Nucleus accumbens (tissue), 56 donors: ENCODE results near the gene RBCK1.

Source experiments
- DNase-seq, 56 donors: peaks; one replicate each; lab custom pipeline; 2025; lab: John Stamatoyannopoulos, UW

The RBCK1 gene

GRCh38 chr20:396619-397431, 11.3 kb upstream of the RBCK1 start:
- no peak for DNase-seq

DNA sequence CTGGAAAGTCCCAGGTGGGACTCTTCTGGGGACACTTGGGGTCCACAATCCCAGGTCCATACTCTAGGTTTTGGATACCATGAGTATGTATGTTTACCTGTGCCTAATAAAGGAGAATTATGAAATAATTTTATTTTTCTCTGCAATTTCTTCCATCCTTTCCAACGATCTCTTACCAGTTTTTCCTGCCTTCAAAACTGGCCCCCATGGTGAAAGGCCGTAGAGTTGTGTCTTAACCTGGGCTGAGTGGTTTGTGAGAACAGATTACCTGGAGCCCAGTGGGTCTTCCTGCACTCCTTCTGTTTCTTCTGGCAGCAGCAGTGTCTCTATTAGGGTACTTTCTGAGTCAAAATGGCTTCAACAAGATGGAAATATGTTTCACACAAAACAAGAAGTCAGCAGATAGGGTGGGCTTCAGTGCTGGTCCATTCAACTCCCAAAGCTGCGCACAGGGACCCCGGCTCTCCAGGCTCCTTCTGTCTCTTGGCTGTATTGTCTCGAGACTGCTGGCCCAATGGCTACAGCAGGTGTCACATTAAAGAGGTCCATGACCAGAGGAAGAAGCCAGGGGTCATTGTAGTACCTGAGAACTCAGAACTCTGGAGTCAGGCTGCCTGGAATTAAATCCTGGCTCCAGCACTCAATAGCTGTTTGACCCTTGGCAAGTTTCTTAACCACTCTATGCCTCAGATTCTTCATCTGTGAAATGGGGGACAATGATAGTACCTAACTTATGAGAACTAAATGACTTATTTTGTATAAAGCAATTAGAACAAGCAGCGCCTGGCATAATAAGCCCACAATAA, 10.5 kb upstream of the RBCK1 start:
- DNase-seq, result no peak

GRCh38 chr20:399182-399707, 8.9 kb upstream of the RBCK1 start:
- DNase-seq, result no peak

GRCh38 chr20:400128-400453, 8.0 kb upstream of the RBCK1 start:
- no peak for DNase-seq

DNA sequence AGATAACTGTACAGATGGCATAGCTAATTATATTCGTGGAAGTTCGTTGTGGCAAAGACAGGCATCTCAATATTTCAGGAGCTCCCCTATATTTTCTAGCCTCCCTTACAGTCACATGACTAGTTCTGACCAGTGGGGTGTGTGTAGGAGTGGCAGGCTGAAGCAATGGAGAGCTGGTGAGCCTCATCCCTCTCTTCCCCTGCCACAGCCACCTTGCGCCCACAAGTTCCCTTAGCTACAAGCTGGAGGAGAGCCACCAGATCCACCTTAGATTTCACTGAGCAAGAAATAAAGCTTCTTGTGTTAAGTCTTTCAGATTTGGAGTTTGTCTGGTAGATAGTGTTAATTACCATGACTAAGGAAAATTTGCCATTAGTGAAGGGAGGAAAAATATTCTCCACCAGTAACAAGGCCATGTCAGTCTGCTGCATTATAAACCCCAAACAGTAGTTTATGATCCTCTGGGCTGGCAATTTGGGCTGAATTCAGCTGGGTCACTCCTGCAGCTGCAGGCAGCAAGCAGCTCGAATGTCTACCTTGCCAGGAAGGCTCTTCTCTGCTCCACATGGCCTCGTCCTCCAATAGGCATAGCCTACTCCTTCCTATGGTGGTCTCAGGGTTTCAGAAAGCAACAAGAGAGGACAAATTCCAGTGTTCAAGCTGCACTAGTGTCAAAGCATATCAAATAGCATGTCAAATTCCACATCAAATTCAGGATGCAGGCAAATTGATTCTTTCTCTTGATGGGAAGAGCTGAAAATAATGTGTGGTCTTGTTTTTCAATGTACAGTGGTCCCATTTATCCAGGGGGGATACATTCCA, 7.4 kb upstream of the RBCK1 start:
- DNase-seq, result peak in 3 of 56 donors; percentile 2 to 6 (median 4)

DNA sequence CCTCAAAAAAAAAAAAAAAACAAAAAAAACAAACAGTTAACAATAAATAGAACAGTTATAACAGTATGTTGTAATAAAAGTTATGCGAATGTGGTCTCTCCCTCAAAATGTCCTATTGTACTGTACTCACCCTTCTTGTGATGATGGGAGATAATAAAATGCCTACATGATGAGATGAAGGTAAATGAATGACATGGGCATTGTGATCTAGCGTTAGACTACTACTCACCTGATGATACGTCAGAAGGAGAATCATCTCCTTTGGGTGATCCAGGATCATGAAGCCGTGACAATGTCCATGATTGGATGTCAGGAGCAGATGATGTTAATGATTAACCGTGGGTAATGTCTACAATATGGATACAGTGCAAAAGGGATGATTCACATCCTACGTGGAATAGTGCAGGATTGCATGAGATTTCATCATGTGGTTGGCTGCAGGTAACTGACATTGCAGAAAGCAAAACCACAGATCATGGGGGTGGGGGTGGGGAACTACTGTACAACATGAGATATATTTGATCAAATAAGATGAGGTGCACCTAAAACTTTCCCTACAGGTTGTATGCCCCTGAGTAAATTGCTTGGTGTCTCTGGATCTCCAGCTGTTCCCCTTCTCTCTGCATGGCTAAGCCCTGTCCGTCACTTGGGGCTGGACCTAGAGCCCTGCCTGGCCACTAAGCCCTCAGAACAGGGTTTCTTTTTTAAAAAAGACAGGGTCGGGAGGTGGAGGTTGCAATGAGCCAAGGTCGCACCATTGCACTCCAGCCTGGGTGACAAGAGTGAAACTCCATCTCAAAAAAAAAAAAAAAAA, 6.2 kb upstream of the RBCK1 start:
- DNase-seq, result no peak

DNA sequence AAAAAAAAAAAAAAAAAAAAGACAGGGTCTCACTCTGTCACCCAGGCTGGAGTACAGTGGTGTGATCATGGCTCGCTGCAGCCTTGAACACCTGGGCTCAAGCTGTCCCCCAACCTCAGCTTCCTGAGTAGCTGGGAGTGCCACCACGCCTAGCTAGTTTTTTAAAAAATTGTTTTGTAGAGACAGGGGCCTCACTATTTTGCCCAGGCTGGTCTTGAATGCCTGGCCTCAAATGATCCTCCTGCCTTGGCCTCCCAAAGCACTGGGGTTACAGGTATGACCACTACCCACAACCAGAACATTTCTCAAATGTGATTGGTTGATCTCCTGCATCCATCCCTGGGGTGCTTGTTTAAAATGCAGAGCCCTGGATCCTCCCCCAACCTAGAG, 5.6 kb upstream of the RBCK1 start:
- no peak for DNase-seq

DNA sequence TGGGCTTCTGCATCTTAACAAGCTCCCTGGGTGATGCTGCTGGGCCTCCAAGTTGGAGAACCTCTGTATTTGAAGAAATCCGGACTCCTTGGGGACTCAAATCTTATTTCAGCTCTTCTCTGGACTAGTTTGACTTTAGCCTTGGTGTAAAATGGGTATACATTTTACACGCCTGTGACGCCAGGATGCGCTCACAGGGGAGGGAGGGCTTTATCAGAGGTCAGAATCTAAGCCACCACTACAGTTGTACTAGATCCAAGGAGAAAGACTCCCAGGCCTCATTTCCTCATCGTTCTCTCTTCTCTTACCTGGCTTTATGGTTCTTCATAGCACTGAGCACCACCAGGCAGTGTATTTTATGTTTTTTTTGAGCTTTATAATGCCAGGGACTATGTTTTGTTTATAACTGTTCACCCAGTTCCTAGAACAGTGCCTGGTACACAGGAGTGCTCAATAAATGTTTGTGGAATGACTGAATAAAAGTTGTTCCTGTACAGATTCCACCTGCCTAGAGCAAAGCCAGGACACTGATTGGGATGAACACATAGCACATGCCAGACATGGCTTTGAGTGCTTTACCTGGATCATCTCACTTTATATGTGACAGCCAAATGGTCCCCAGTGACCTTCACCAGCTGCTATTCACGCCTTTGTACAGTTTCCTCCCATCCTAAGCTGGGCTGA, 5.1 kb upstream of the RBCK1 start:
- no peak for DNase-seq

- DNase-seq, result no peak
Observed at GRCh38 chr20:403582-403957, 4.5 kb upstream of the RBCK1 start.

- DNase-seq, result no peak
Observed at GRCh38 chr20:404088-404487, 4.0 kb upstream of the RBCK1 start.

GRCh38 chr20:406200-407132, 1.6 kb upstream of the RBCK1 start:
- DNase-seq, result no peak

- DNase-seq, result peak in 41 of 56 donors; percentile 13 to 89 (median 71)
Observed at GRCh38 chr20:407133-407952, 756 bp upstream of the RBCK1 start.

DNA sequence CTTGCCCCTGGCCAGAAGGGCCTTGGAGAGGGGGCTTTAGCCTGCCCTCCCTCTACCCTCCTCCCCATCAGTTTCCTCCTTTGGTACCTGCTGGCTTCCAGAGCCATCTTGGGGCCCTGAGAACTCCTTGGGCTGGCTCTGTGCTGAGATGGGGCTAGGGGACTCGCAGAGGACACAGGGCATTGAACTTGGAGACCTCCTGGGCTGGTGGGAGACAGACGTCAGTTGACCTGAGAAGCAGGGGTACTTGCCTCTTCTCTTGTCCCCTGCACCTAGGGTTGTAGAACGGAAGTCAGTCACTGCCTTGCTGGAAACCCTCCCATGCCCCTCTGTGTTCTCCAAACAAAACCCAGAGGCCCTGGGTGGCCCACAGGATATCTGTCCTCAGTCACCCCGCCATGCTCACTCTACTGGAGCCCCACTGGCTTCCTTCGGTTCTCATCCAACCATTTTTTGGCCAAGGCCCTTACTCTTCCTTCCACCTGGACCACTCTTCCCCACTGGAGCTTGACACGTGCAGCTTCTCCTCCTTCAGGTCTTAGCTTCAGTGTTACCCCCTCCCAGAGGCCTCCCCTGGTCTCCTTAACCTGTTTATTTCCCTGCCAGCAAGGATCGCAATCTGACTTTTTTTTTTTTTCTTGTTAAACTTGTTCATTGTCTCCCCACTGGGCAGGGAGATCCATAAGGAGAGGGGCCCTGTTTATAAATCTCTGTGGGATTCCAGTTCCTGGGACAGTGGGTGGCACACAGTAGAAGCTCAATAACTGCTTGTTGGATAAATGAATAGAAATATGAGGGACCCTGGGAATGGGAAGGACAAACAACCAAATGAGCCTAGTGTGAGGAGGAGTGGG, 971 bp downstream of the RBCK1 start:
- no peak for DNase-seq

- DNase-seq, result no peak
Observed at GRCh38 chr20:409697-410559, 1.8 kb downstream of the RBCK1 start.

DNA sequence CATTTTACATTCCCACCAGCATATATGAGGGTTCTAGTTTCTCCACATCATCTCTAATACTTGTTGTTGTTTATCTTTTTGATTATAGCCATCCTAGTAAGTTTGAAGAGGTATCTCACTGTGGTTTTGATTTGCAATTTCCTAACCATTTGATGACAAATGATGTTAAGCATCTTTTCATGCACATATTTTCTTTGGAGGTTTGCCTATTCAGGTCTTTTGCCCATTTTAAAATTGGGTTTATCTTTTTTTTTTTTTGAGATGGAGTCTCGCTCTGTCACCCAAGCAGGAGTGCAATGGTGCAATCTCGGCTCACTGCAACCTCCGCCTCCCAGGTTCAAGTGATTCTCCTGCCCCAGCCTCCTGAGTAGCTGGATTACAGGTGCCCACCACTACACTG, 4.0 kb downstream of the RBCK1 start:
- DNase-seq, result no peak

GRCh38 chr20:414161-414560, 6.1 kb downstream of the RBCK1 start:
- DNase-seq, result no peak
